NB4 (cell line): ENCODE measurements around the gene CEPT1.

Source experiments
- CTCF ChIP-seq: IDR thresholded peaks from one replicate; pipeline ENCODE4 v1.5.1; 2012; ENCODE audit warnings: low read depth, low read length
- MYC ChIP-seq: IDR thresholded peaks from 2 replicates; pipeline ENCODE4 v1.6.1; 2011; ENCODE audit warnings: low read depth, low read length
- TF ChIP-seq, protein P1 (sequence below): IDR thresholded peaks from 2 replicates; pipeline ENCODE4 v1.6.1; 2011; ENCODE audit warnings: low read depth, low read length

GRCh38 chr1:111213412-111213811 lies 73.4 kb downstream of the CEPT1 start:
- TF ChIP-seq CTCF (no peak), MYC (no peak)
- TF ChIP-seq, protein P1, sequence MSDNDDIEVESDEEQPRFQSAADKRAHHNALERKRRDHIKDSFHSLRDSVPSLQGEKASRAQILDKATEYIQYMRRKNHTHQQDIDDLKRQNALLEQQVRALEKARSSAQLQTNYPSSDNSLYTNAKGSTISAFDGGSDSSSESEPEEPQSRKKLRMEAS, result no peak
